SU-DHL-6 (cell line): ENCODE data around the gene BCAS1.

Source experiments
- CTCF ChIP-seq: fragments of 200-600 bp; sonication (generic); IDR thresholded peaks from one replicate; pipeline ENCODE4 v1.5.1; 2017; ENCODE audit warnings: antibody characterized with exemption, mild to moderate bottlenecking, low read length, moderate library complexity; ENCODE audit not compliant: insufficient read depth, poor library complexity, severe bottlenecking
- EZH2phosphoT487 ChIP-seq: fragments of 200-600 bp; sonication (generic), shearing (Covaris generic); conservative IDR thresholded peaks from 2 replicates; pipeline ENCODE4 v1.6.1; 2018; ENCODE audit warnings: mild to moderate bottlenecking, antibody characterized with exemption, low read length, moderate library complexity, mixed read lengths

DNA sequence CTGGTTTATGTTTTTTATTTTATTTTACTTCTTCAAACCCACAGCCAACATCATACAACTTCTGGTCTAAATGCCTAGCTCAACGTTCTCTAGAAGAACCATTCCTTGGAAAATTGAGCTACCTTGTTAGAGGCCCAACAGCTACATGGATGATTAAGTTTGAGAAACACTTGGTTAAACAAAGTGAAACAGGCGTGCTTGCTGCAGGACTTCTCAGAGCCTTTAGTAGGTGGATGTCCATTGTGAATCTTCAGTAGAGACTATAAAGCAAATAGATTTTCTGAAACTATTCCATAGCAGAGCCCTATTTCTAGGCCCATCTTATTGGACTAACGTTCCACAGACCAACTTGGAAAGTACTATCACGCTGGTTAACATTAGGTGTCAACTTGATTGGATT lies 51.3 kb downstream of the BCAS1 start:
- no peak for TF ChIP-seq CTCF
- TF ChIP-seq EZH2phosphoT487: no peak
